Measurements from ENCODE around the gene MRI1.

GRCh38 chr19:13765395-13766094 is 1.2 kb downstream of the MRI1 start:
- no peak for TF ChIP-seq BHLHE40 (IDR thresholded peaks at IDR 0.05; ENCODE audit: borderline replicate concordance)
- no peak for TF ChIP-seq SUZ12 (IDR thresholded peaks at IDR 0.05)
- TF ChIP-seq HDGF (IDR thresholded peaks at IDR 0.05; ENCODE audit: borderline replicate concordance): no peak
- TF ChIP-seq ZNF384 (IDR thresholded peaks at IDR 0.05): no peak
- no peak for TF ChIP-seq PKNOX1 (IDR thresholded peaks at IDR 0.05)
- no peak for TF ChIP-seq TARDBP (IDR thresholded peaks at IDR 0.05)
- TF ChIP-seq ELF4 (IDR thresholded peaks at IDR 0.05): no peak
- TF ChIP-seq NFRKB (IDR thresholded peaks at IDR 0.05): no peak
- TF ChIP-seq FOXK2 (IDR thresholded peaks at IDR 0.05): no peak
- peak; percentile 39; the same call in 1 of the 2 replicates for TF ChIP-seq L3MBTL2 (conservative IDR thresholded peaks at IDR 0.05)
- no peak for TF ChIP-seq FOXM1 (IDR thresholded peaks at IDR 0.05; ENCODE audit: borderline replicate concordance)
